Measurements from ENCODE around the gene KIAA0930.

- TF ChIP-seq EP300 (conservative IDR thresholded peaks at IDR 0.05; ENCODE audit: poor library complexity, severe bottlenecking) (no peak), CTCF (IDR thresholded peaks at IDR 0.05; ENCODE audit: poor library complexity, severe bottlenecking) (no peak), RAD21 (conservative IDR thresholded peaks at IDR 0.05) (no peak), EZH2 (IDR thresholded peaks at IDR 0.05; ENCODE audit: borderline replicate concordance, insufficient read depth, low read length, poor library complexity, severe bottlenecking) (no peak), TAF1 (IDR thresholded peaks at IDR 0.05; ENCODE audit: low read depth) (no peak), MXI1 (conservative IDR thresholded peaks at IDR 0.05; ENCODE audit: poor library complexity, severe bottlenecking) (no peak)
Measured at GRCh38 chr22:45169591-45170466, 70.9 kb downstream of the KIAA0930 start.

Measured in neural cell (in vitro differentiated cells).